HEK293 (cell line): ENCODE results near the gene SEZ6L.

Experiments used
- CTCF ChIA-PET: fragments of 350-600 bp; formaldehyde crosslinking; extraction: SDS; loops from one replicate; lab custom pipeline; 2021; ENCODE audit warnings: antibody characterized with exemption; lab: Yijun Ruan, JAX
- POLR2A ChIA-PET: fragments of 300-600 bp; formaldehyde crosslinking; extraction: SDS; loops from one replicate; lab custom pipeline; 2020; ENCODE audit warnings: antibody characterized with exemption, inconsistent platforms; lab: Yijun Ruan, JAX
- H3K27ac ChIP-seq: fragments of 200-500 bp; sonication (Bioruptor generic); 2 replicates; pipeline ENCODE4 v1.5.1; 2014; ENCODE audit warnings: low read depth, low read length, control low read depth, inconsistent platforms; ENCODE audit errors: extremely low read depth
- H3K36me3 ChIP-seq, 2 experiments: fragments of 200-500 bp in 1 of 2; sonication (Bioruptor generic) in 1 of 2; 1 replicate in 1 of 2; 2 replicates in 1 of 2; pipeline ENCODE4 v1.5.1; 2014 to 2017; ENCODE audit warnings: inconsistent platforms in 2 of 2, low read length in 2 of 2; ENCODE audit not compliant: control insufficient read depth in 2 of 2, insufficient read depth in 1 of 2
- H3K4me1 ChIP-seq: fragments of 200-500 bp; sonication (Bioruptor generic); 2 replicates; pipeline ENCODE4 v1.5.1; 2014; ENCODE audit warnings: mild to moderate bottlenecking, low read length, inconsistent platforms; ENCODE audit not compliant: control insufficient read depth, insufficient read depth
- H3K4me3 ChIP-seq: 2 replicates; pipeline ENCODE4 v1.5.1; 2011; ENCODE audit warnings: low read depth, mild to moderate bottlenecking, control low read depth, low read length, moderate library complexity
- H3K9me3 ChIP-seq: fragments of 200-500 bp; sonication (Bioruptor generic); 2 replicates; pipeline ENCODE4 v1.5.1; 2014; ENCODE audit warnings: low read depth, low read length, inconsistent platforms; ENCODE audit not compliant: control insufficient read depth, insufficient read depth
- EGR2 ChIP-seq: fragments of 450-650 bp; formaldehyde crosslinking; IDR thresholded peaks from 2 replicates; pipeline ENCODE4 v1.5.1; 2016; ENCODE audit warnings: low read depth, missing biosample characterization, missing genetic modification characterization
- KLF7 ChIP-seq: fragments of 450-650 bp; formaldehyde crosslinking; IDR thresholded peaks from 2 replicates; pipeline ENCODE4 v1.5.1; 2016; ENCODE audit warnings: missing biosample characterization, missing genetic modification characterization, borderline replicate concordance
- PRDM2 ChIP-seq: fragments of 450-650 bp; formaldehyde crosslinking; IDR thresholded peaks from 2 replicates; pipeline ENCODE4 v1.5.1; 2016; ENCODE audit warnings: missing biosample characterization, missing genetic modification characterization, borderline replicate concordance
- REST ChIP-seq: fragments of 450-650 bp; formaldehyde crosslinking; IDR thresholded peaks from 2 replicates; pipeline ENCODE4 v1.5.1; 2016; ENCODE audit warnings: missing biosample characterization, missing genetic modification characterization
- SP2 ChIP-seq: fragments of 450-650 bp; formaldehyde crosslinking; IDR thresholded peaks from 2 replicates; pipeline ENCODE4 v1.5.1; 2016; ENCODE audit warnings: missing biosample characterization, missing genetic modification characterization
- SP7 ChIP-seq: fragments of 450-650 bp; formaldehyde crosslinking; IDR thresholded peaks from 2 replicates; pipeline ENCODE4 v1.5.1; 2016; ENCODE audit warnings: missing biosample characterization, missing genetic modification characterization
- ZBTB20 ChIP-seq: fragments of 450-650 bp; formaldehyde crosslinking; IDR thresholded peaks from 2 replicates; pipeline ENCODE4 v1.5.1; 2016; ENCODE audit warnings: missing biosample characterization, missing genetic modification characterization
- ZBTB21 ChIP-seq: fragments of 450-650 bp; formaldehyde crosslinking; IDR thresholded peaks from 2 replicates; pipeline ENCODE4 v1.5.1; 2017; ENCODE audit warnings: missing biosample characterization, missing genetic modification characterization
- ZNF2 ChIP-seq: fragments of 450-650 bp; formaldehyde crosslinking; IDR thresholded peaks from 2 replicates; pipeline ENCODE4 v1.5.1; 2016; ENCODE audit warnings: missing biosample characterization, missing genetic modification characterization
- ZNF223 ChIP-seq: fragments of 450-650 bp; formaldehyde crosslinking; IDR thresholded peaks from 2 replicates; pipeline ENCODE4 v1.5.1; 2016; ENCODE audit warnings: missing biosample characterization, missing genetic modification characterization
- ZNF26 ChIP-seq: fragments of 450-650 bp; formaldehyde crosslinking; IDR thresholded peaks from 2 replicates; pipeline ENCODE4 v1.5.1; 2016; ENCODE audit warnings: missing biosample characterization, missing genetic modification characterization
- ZNF510 ChIP-seq: fragments of 450-650 bp; formaldehyde crosslinking; IDR thresholded peaks from 2 replicates; pipeline ENCODE4 v1.5.1; 2018; ENCODE audit warnings: mild to moderate bottlenecking, missing genetic modification characterization, missing biosample characterization; ENCODE audit not compliant: insufficient replicate concordance
- ZNF548 ChIP-seq: fragments of 450-650 bp; formaldehyde crosslinking; IDR thresholded peaks from 2 replicates; pipeline ENCODE4 v1.5.1; 2016; ENCODE audit warnings: missing biosample characterization, missing genetic modification characterization
- ZNF704 ChIP-seq: fragments of 450-650 bp; formaldehyde crosslinking; IDR thresholded peaks from 2 replicates; pipeline ENCODE4 v1.5.1; 2016; ENCODE audit warnings: missing biosample characterization, missing genetic modification characterization
- ZNF768 ChIP-seq: fragments of 450-650 bp; formaldehyde crosslinking; IDR thresholded peaks from 2 replicates; pipeline ENCODE4 v1.5.1; 2018; ENCODE audit warnings: missing biosample characterization, mild to moderate bottlenecking, missing genetic modification characterization
- ZSCAN4 ChIP-seq: fragments of 450-650 bp; formaldehyde crosslinking; IDR thresholded peaks from 2 replicates; pipeline ENCODE4 v1.5.1; 2017; ENCODE audit warnings: missing biosample characterization, missing genetic modification characterization
- ZSCAN5A ChIP-seq: fragments of 450-650 bp; formaldehyde crosslinking; IDR thresholded peaks from 2 replicates; pipeline ENCODE4 v1.5.1; 2016; ENCODE audit warnings: missing biosample characterization, missing genetic modification characterization

The SEZ6L gene

GRCh38 chr22:26197425-26197824 lies 28.2 kb downstream of the SEZ6L start:
- H3K4me1 ChIP-seq = no peaks in the 10 kb centered on the region
- TF ChIP-seq ZSCAN4 (tag by site-specific recombination) = no peak
- TF ChIP-seq, all 188 proteins: peak for 0
- no peak overlapping the region for H3K27ac ChIP-seq
- ChIA-PET POLR2A (no interaction called here), CTCF (interaction anchor here (0.9 to 1.5 kb wide), 2 partner anchors 25 to 163 kb away, joined by 3 to 4 read pairs; no protein-coding TSS in a partner anchor)
- no peaks in the 10 kb centered on the region for H3K36me3 ChIP-seq
- no peak overlapping the region for H3K4me3 ChIP-seq
- H3K9me3 ChIP-seq = no peaks in the 10 kb centered on the region

GRCh38 chr22:26199665-26200064 lies 30.4 kb downstream of the SEZ6L start:
- CTCF ChIA-PET = interaction anchor here (1.8 kb wide), 1 partner anchor 28 kb away, joined by 5 read pairs; no protein-coding TSS in a partner anchor
- no peak overlapping the region for H3K4me3 ChIP-seq
- TF ChIP-seq ZNF768 (no peak), ZNF223 (no peak), ZNF548 (tag by site-specific recombination) (no peak), EGR2 (tag by site-specific recombination) (no peak), SP7 (no peak), REST (tag by site-specific recombination) (no peak), ZBTB21 (tag by site-specific recombination) (no peak), ZNF510 (no peak), ZBTB20 (tag by site-specific recombination) (no peak), KLF7 (tag by site-specific recombination) (no peak), ZNF2 (tag by site-specific recombination) (no peak), ZNF704 (tag by site-specific recombination) (no peak), SP2 (tag by site-specific recombination) (no peak), PRDM2 (no peak), ZNF26 (tag by site-specific recombination) (no peak), ZSCAN5A (tag by site-specific recombination) (no peak)

More at GRCh38 chr22:26199665-26200064, 30.4 kb downstream of the SEZ6L start:
- Histone ChIP-seq H3K36me3 (no peaks in the 10 kb centered on the region), H3K27ac (no peak overlapping the region), H3K9me3 (no peaks in the 10 kb centered on the region), H3K4me1 (no peaks in the 10 kb centered on the region)
- POLR2A ChIA-PET = no interaction called here
